GM20000 (cell line): ENCODE data around the gene CAMSAP2.

Experiments used
- DNase-seq: peaks from one replicate; pipeline ENCODE4 v3.0.0; 2012; ENCODE audit warnings: low spot score
- CTCF ChIP-seq: IDR thresholded peaks from 2 replicates; pipeline ENCODE4 v1.5.1; 2012; ENCODE audit warnings: mild to moderate bottlenecking, control low read depth; ENCODE audit errors: extremely low read depth, missing control alignments

CAMSAP2 gene

DNA sequence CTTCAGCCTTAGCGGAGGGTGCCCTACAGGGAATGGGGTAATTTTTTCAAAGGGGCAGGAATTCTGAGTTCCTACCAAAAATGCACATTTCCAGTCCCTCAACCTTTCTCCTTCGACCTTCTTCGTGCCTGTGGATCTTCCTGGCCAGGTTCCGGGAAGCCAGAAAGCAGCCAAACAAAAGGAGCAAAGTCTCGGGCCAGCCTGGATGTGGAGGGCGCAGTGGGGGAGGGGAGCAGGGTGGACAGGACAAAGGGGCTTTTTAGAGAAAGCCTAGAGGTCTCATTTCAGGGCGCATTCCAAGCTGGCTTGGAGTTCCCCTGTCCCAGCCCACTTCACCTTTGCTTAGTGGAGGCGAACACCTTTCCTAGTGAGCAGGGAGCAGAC lies 153.1 kb downstream of the CAMSAP2 start:
- no peak for DNase-seq
- no peak for TF ChIP-seq CTCF

DNA sequence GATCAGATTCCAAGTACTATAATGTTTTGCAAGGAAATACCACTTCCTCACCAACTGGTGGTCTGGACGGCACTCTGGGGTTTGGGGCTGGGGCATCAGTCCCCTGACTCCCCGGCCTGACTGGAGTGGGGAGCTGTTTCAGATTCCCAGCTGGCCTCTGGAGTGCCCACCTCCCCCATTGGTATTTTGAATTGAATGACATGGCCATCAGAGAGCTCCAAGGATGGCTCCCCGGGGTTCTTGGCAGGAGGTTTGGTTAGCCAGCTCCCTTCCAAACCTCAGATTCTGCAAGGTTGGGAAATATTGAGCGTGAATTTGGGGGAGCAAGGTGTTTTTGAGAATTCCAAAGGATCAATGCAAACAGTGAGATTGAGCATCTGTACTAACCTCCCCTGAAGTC lies 153.9 kb downstream of the CAMSAP2 start:
- no peak for DNase-seq
- TF ChIP-seq CTCF, result no peak

DNA sequence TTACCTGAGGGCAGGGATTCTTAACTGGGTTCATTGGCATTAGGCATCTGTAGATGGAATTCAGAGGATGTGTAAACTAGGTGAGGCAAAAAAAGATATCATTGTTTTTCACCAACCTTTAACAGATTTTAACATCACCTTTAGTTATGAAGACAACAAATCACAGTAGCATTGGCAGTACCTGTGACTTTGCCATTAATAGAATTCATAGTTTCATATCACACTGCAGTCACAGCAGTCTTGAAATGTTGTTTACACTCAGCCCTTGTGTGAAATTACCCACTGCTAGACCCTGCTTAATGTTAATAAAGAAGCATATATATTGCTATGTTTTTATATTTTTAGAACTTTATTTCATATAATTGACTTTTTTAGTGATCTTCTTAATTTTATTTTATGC lies 154.3 kb downstream of the CAMSAP2 start:
- no peak for DNase-seq
- no peak for TF ChIP-seq CTCF

DNA sequence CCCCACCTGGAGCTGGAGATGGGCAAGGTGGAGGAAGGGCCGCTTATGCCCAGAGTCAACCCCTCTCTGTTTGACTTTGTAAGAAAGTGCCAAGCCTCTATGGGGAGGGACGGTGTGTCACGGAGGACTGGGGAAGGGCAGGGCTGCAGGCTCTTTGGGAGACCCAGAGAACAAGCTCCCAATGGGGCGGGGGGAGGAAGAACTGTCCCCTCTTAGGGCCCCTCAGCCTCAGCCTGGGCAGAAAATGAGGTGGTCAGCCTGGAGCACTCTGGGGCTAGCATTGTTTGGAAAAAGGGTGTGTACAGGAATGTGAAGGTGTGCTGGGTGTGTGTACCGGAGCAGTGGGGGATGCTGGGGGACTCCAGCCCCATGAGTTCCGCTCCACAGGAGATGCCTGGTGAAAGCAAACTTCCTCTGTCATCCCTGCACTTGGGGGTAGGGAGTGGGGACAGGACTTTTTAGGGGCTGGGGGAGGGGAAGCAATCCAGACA lies 154.8 kb downstream of the CAMSAP2 start:
- DNase-seq, result no peak
- no peak for TF ChIP-seq CTCF

DNA sequence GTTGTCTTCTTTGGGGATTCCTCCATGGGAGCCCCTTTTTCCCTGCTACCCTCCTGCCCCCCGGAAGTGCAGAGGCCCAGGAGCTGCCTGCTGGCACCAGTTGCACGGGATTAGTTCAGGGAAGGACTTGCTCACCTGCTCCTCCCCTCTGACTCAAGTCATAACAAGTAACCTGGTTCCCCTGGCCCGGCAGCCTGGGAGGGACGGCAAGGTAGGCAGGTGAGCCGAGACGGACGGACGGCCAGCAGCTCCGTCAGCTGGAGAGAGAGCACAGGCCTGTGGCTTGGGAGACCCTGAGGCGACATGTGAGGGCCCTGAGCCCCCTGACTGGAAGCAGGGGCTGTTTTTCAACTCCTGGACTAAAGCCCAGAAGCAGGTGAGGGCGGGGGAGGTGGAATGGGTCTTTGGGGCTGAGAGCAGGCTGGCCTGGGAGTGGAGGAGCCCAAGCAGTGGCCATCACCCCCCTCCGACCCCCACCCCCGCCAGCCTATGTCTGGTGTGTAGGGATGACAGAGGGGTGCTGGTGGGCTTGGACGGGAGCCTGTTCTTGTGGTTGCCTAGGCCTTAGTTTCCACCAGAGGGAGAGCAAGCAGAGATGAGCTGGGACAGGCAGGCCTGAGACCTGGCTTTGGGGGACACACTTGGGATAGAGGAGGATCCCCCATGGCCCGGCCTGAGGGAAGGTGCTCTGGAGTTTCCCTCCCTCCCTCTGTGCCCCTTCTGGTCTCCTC lies 156.2 kb downstream of the CAMSAP2 start, which contains the start of gene INAVA:
TSS of gene INAVA (plus strand) at position 189 of the 731 bp plus-strand sequence. CDS start 3,501 bp downstream, outside the sequence.
- no peak for TF ChIP-seq CTCF
- DNase-seq, result no peak

- DNase-seq, result no peak
- TF ChIP-seq CTCF, result no peak
Observed at GRCh38 chr1:200895443-200895789, 156.7 kb downstream of the CAMSAP2 start.

DNA sequence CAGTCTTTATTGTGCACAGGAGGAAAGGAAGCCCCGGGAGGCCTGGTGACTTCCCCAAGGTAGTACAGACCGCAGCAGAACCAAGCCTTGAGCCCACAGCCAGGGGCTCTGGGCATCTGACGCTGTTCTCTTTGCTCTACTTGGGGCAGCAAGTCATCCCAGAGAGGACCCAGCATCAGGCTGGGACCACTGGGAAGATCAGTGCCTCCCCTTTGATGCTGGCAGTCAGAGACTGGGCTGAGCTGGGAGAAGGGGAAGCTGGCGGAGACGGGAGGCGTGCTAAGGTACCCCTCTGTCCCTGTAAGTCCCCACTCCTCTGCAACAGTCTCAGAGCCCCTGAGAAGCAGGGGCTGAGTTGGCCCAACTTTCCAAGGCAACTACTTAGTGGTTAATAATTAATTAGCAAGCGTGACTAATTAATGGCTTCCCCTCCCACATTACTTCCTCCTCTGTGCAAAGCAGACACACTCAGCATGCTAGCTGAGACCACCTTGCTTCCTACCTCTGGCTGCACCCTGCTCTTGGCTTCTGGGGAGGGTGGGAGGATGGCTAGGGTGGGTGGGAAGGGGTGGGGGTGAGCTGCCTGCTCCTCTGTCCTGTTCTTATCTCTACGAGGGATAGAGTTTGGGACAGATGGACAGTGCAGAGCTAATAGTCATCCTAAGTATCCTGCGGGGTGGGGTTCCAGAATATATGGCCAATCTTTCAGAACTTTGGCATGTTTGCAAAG lies 157.3 kb downstream of the CAMSAP2 start:
- peak; percentile 79 for DNase-seq
- TF ChIP-seq CTCF, result no peak
